Immature natural killer cell (primary cell): ENCODE data around the gene C5orf63. TPM values are rescaled to one million over a fixed set of nuclear protein-coding genes. Genes with fewer than 3 reads are reported as not detected.

Source experiments
- DNase-seq, 3 donors: peaks; one replicate each; pipeline ENCODE4 v3.0.0; 2022; ENCODE audit warnings: mixed read lengths in 1 of 3
- H3K27ac Mint-ChIP-seq, 6 donors: one replicate each; pipeline ENCODE4 v1.8.0; 2020; ENCODE audit warnings: mixed read lengths in 6 of 6, mild to moderate bottlenecking in 5 of 6, inconsistent platforms in 4 of 6, moderate library complexity in 3 of 6
- H3K27me3 Mint-ChIP-seq, 3 donors: one replicate each; pipeline ENCODE4 v1.8.0; 2020 to 2021; ENCODE audit warnings: low read depth in 3 of 3, mild to moderate bottlenecking in 3 of 3, mixed read lengths in 3 of 3, moderate library complexity in 3 of 3, inconsistent platforms in 1 of 3
- H3K36me3 Mint-ChIP-seq, 3 donors: one replicate each; pipeline ENCODE4 v1.8.0; 2020; ENCODE audit warnings: mixed read lengths in 3 of 3, inconsistent platforms in 2 of 3, mild to moderate bottlenecking in 2 of 3
- H3K4me1 Mint-ChIP-seq, 2 donors: one replicate each; pipeline ENCODE4 v1.8.0; 2020; ENCODE audit warnings: inconsistent platforms in 2 of 2, mild to moderate bottlenecking in 2 of 2, mixed read lengths in 2 of 2, moderate library complexity in 1 of 2
- H3K4me3 Mint-ChIP-seq, 5 donors: one replicate each; pipeline ENCODE4 v1.8.0; 2020; ENCODE audit warnings: mild to moderate bottlenecking in 5 of 5, mixed read lengths in 5 of 5, inconsistent platforms in 3 of 5, moderate library complexity in 3 of 5
- H3K9me3 Mint-ChIP-seq, 6 donors: one replicate each; pipeline ENCODE4 v1.8.0; 2020; ENCODE audit warnings: mild to moderate bottlenecking in 6 of 6, mixed read lengths in 6 of 6, inconsistent platforms in 4 of 6, moderate library complexity in 3 of 6
- polyA plus RNA-seq, 3 donors: library from polyadenylated mRNA; unstranded; fragments of 300-500 nt; fragmentation: Illumina TruSeq; gene quantifications; one replicate each; pipeline ENCODE4 v1.2.3, GENCODE V29; 2021

C5orf63 gene
- polyA plus RNA-seq, 3 donors from 2014 or later = 9.0 to 12.5 (median 9.3) TPM

GRCh38 chr5:127004721-127005120, 68.6 kb downstream of the C5orf63 start:
- H3K9me3 Mint-ChIP-seq = no peaks in the 10 kb centered on the region
- peaks cover 0 to 7% (median 0%) of the 10 kb centered on the region in 3 donors for H3K36me3 Mint-ChIP-seq
- no peak for DNase-seq
- H3K27ac Mint-ChIP-seq = no peak overlapping the region
- peaks cover 3 to 9% of the 10 kb centered on the region in 2 donors for H3K4me1 Mint-ChIP-seq
- H3K27me3 Mint-ChIP-seq = peaks cover 1 to 5% (median 4%) of the 10 kb centered on the region in 3 donors
- no peak overlapping the region for H3K4me3 Mint-ChIP-seq

DNA sequence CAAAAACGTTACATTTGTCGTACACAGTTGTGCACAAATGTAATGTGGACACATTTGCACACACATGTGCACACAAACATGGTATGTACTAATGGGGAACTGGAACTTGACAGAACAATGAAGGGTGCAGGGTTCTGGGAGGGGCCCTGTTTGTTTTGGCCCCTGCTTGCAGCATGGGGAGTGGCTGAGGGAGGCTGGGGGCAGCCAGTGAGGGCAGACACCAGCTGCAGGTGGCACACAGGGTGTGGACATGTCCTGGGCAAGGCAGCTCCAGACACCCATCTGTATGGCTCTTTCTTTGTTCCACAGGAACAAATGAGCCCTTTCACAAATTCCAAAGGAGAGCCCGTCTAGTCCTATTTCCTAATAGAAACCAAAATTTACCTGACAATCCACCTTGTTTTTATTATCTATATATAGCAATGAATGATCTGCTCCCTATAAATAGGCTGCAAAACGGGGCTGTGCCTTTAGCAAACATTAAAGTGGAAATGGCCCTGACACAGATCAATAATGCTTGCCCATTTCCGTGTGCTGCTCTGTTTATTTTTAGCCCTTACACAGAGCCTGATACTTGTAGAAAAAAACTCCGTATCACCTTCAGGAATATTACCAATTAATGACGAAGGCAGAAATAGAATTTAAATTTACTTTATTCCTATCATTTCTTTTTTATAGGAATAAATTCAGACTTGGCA, 69.4 kb downstream of the C5orf63 start:
- H3K27me3 Mint-ChIP-seq = peaks cover 3 to 5% (median 4%) of the 10 kb centered on the region in 3 donors
- H3K9me3 Mint-ChIP-seq = no peaks in the 10 kb centered on the region
- peaks cover 0 to 7% (median 0%) of the 10 kb centered on the region in 3 donors for H3K36me3 Mint-ChIP-seq
- H3K27ac Mint-ChIP-seq = peak overlapping the region in 1 of 6 donors; percentile 19
- H3K4me1 Mint-ChIP-seq = peaks cover 3 to 9% of the 10 kb centered on the region in 2 donors
- DNase-seq = no peak
- no peak overlapping the region for H3K4me3 Mint-ChIP-seq

GRCh38 chr5:127002390-127002789, 70.9 kb downstream of the C5orf63 start:
- H3K9me3 Mint-ChIP-seq = no peaks in the 10 kb centered on the region
- peaks cover 3 to 5% (median 4%) of the 10 kb centered on the region in 3 donors for H3K27me3 Mint-ChIP-seq
- no peak for DNase-seq
- H3K4me3 Mint-ChIP-seq = no peak overlapping the region
- H3K27ac Mint-ChIP-seq = no peak overlapping the region
- H3K36me3 Mint-ChIP-seq = peaks cover 0 to 7% (median 0%) of the 10 kb centered on the region in 3 donors
- H3K4me1 Mint-ChIP-seq = peaks cover 3 to 9% of the 10 kb centered on the region in 2 donors

GRCh38 chr5:127001621-127002296, 71.5 kb downstream of the C5orf63 start:
- H3K27ac Mint-ChIP-seq = peak overlapping the region in 1 of 6 donors; percentile 5
- peaks cover under 1 to 4% of the 10 kb centered on the region in 2 donors for H3K4me1 Mint-ChIP-seq
- H3K36me3 Mint-ChIP-seq = peaks cover 0 to 7% (median 0%) of the 10 kb centered on the region in 3 donors

More at GRCh38 chr5:127001621-127002296, 71.5 kb downstream of the C5orf63 start:
- H3K4me3 Mint-ChIP-seq = no peak overlapping the region
- H3K27me3 Mint-ChIP-seq = peaks cover 3 to 7% (median 5%) of the 10 kb centered on the region in 3 donors
- no peak for DNase-seq
- no peaks in the 10 kb centered on the region for H3K9me3 Mint-ChIP-seq

Other genes with a start within 250 kb of the C5orf63 start
- 1 to 10 TPM; 2.6 to 4.6 (median 3.4) TPM for gene MARCHF3, start 42.9 kb downstream of the C5orf63 start, polyA plus RNA-seq
- gene MEGF10, start 217.3 kb upstream of the C5orf63 start, polyA plus RNA-seq = not detected